HG03097 (cell line): ENCODE measurements around the gene XPNPEP1.

Experiments used
- ATAC-seq: cut with Tn5 transposase; IDR thresholded peaks from one replicate; pipeline ENCODE4 v1.9.1; 2021; ENCODE audit not compliant: unreplicated experiment, low FRiP score

The XPNPEP1 gene

GRCh38 chr10:109875151-109875568 lies 48.2 kb downstream of the XPNPEP1 start:
- no peak for ATAC-seq

GRCh38 chr10:109871476-109871875 lies 51.8 kb downstream of the XPNPEP1 start:
- ATAC-seq: no peak

GRCh38 chr10:109866995-109867635 lies 56.2 kb downstream of the XPNPEP1 start:
- no peak for ATAC-seq

GRCh38 chr10:109866168-109866994 lies 56.9 kb downstream of the XPNPEP1 start:
- ATAC-seq: no peak

- no peak for ATAC-seq
Measured at GRCh38 chr10:109863775-109864174, 59.5 kb downstream of the XPNPEP1 start.

GRCh38 chr10:109862738-109863137 lies 60.6 kb downstream of the XPNPEP1 start:
- no peak for ATAC-seq

GRCh38 chr10:109862041-109862440 lies 61.3 kb downstream of the XPNPEP1 start:
- ATAC-seq: no peak

- ATAC-seq: no peak
Measured at GRCh38 chr10:109861081-109861480, 62.2 kb downstream of the XPNPEP1 start.

- ATAC-seq: no peak
Measured at GRCh38 chr10:109859221-109859620, 64.1 kb downstream of the XPNPEP1 start.

- ATAC-seq: no peak
Measured at GRCh38 chr10:109855746-109856145, 67.6 kb downstream of the XPNPEP1 start.

- ATAC-seq: no peak
Measured at GRCh38 chr10:109853921-109854320, 69.4 kb downstream of the XPNPEP1 start.

- peak; percentile 95 for ATAC-seq
Measured at GRCh38 chr10:109852475-109853037, 70.8 kb downstream of the XPNPEP1 start.

GRCh38 chr10:109851616-109852474 lies 71.5 kb downstream of the XPNPEP1 start:
- ATAC-seq: peak; percentile 15

GRCh38 chr10:109846832-109847231 lies 76.5 kb downstream of the XPNPEP1 start:
- ATAC-seq: no peak

GRCh38 chr10:109845308-109845707 lies 78.0 kb downstream of the XPNPEP1 start:
- ATAC-seq: no peak

- no peak for ATAC-seq
Measured at GRCh38 chr10:109838592-109839244, 84.6 kb downstream of the XPNPEP1 start.

GRCh38 chr10:109837384-109837783 lies 85.9 kb downstream of the XPNPEP1 start:
- ATAC-seq: no peak

- no peak for ATAC-seq
Measured at GRCh38 chr10:109835257-109835656, 88.1 kb downstream of the XPNPEP1 start.

- ATAC-seq: no peak
Measured at GRCh38 chr10:109831846-109832245, 91.5 kb downstream of the XPNPEP1 start.

GRCh38 chr10:109824206-109824605 lies 99.1 kb downstream of the XPNPEP1 start:
- ATAC-seq: no peak
